ENCODE measurements around the gene POSTN. TPM values are rescaled to one million over a fixed set of nuclear protein-coding genes. Genes with fewer than 3 reads are reported as not detected.

The POSTN gene
- polyA plus RNA-seq, 1 donor (not counting 4 experiments of a cell fraction or from before 2014, with no cell fraction given): 13.4 TPM

- no peak for FAIRE-seq
- H3K4me2 ChIP-seq (ENCODE audit: control insufficient read depth, extremely low read depth, insufficient read depth, low read depth, low read length): no peak overlapping the region
- no peaks in the 10 kb centered on the region for H3K9me1 ChIP-seq (ENCODE audit: control insufficient read depth, extremely low read depth, insufficient read depth, low read length)
- DNase-seq (ENCODE audit: low read depth, low spot score): no peak
- H3K79me2 ChIP-seq (ENCODE audit: control insufficient read depth, insufficient read depth, low read length): no peaks in the 10 kb centered on the region
- TF ChIP-seq CTCF (optimal IDR thresholded peaks at IDR 0.05 in 1 of 3, IDR thresholded peaks at IDR 0.05 in 1 of 3, conservative IDR thresholded peaks at IDR 0.05 in 1 of 3; ENCODE audit: extremely low read depth in 1 of 3, insufficient read depth in 2 of 3, low read length in 3 of 3) (no peak), EZH2 (IDR thresholded peaks at IDR 0.05; ENCODE audit: low read length) (no peak)
- no peaks in the 10 kb centered on the region for H3K36me3 ChIP-seq (ENCODE audit: control insufficient read depth in 2 of 2, extremely low read depth in 1 of 2, insufficient read depth in 2 of 2, low read length in 2 of 2)
- no peak overlapping the region for H2AFZ ChIP-seq (ENCODE audit: control insufficient read depth, low read length)
- H3K4me3 ChIP-seq (ENCODE audit: control insufficient read depth in 2 of 3, extremely low read depth in 1 of 3, insufficient read depth in 2 of 3, low read depth in 1 of 3, low read length in 3 of 3): no peak overlapping the region
- no peak overlapping the region for H3K9ac ChIP-seq (ENCODE audit: control insufficient read depth, extremely low read depth, insufficient read depth, low read length)
- dilution Hi-C loops (cut with MboI; ENCODE audit: extremely low pct_ligation_motif_present, low sequenced_read_pairs): no loop called here
- no peaks in the 10 kb centered on the region for H4K20me1 ChIP-seq (ENCODE audit: control insufficient read depth, extremely low read depth, insufficient read depth, low read length)
- no peaks in the 10 kb centered on the region for H3K4me1 ChIP-seq (ENCODE audit: control insufficient read depth, extremely low read depth, insufficient read depth, low read length)
- H3K27ac ChIP-seq (ENCODE audit: control insufficient read depth, insufficient read depth, low read length): no peak overlapping the region
- peaks cover 5% of the 10 kb centered on the region for H3K9me3 ChIP-seq (ENCODE audit: control insufficient read depth, low read depth, low read length)
- H3K27me3 ChIP-seq (ENCODE audit: control insufficient read depth, extremely low read depth, insufficient read depth, low read length): no peaks in the 10 kb centered on the region
Observed at GRCh38 chr13:37529751-37530385, 68.7 kb downstream of the POSTN start.

GRCh38 chr13:37526710-37527473, 71.7 kb downstream of the POSTN start:
- DNase-seq (ENCODE audit: low read depth, low spot score): no peak
- dilution Hi-C loops (cut with MboI; ENCODE audit: extremely low pct_ligation_motif_present, low sequenced_read_pairs): no loop called here
- H4K20me1 ChIP-seq (ENCODE audit: control insufficient read depth, extremely low read depth, insufficient read depth, low read length): no peaks in the 10 kb centered on the region
- H3K4me1 ChIP-seq (ENCODE audit: control insufficient read depth, extremely low read depth, insufficient read depth, low read length): no peaks in the 10 kb centered on the region
- H3K4me2 ChIP-seq (ENCODE audit: control insufficient read depth, extremely low read depth, insufficient read depth, low read depth, low read length): no peak overlapping the region
- peaks cover 5% of the 10 kb centered on the region for H3K9me3 ChIP-seq (ENCODE audit: control insufficient read depth, low read depth, low read length)
- no peaks in the 10 kb centered on the region for H3K79me2 ChIP-seq (ENCODE audit: control insufficient read depth, insufficient read depth, low read length)
- no peak overlapping the region for H3K27ac ChIP-seq (ENCODE audit: control insufficient read depth, insufficient read depth, low read length)
- no peak overlapping the region for H3K9ac ChIP-seq (ENCODE audit: control insufficient read depth, extremely low read depth, insufficient read depth, low read length)
- H3K36me3 ChIP-seq (ENCODE audit: control insufficient read depth in 2 of 2, extremely low read depth in 1 of 2, insufficient read depth in 2 of 2, low read length in 2 of 2): no peaks in the 10 kb centered on the region
- H3K9me1 ChIP-seq (ENCODE audit: control insufficient read depth, extremely low read depth, insufficient read depth, low read length): no peaks in the 10 kb centered on the region
- no peak for TF ChIP-seq EZH2 (IDR thresholded peaks at IDR 0.05; ENCODE audit: low read length)
- no peak for TF ChIP-seq CTCF (optimal IDR thresholded peaks at IDR 0.05 in 1 of 3, IDR thresholded peaks at IDR 0.05 in 1 of 3, conservative IDR thresholded peaks at IDR 0.05 in 1 of 3; ENCODE audit: extremely low read depth in 1 of 3, insufficient read depth in 2 of 3, low read length in 3 of 3)
- H3K4me3 ChIP-seq (ENCODE audit: control insufficient read depth in 2 of 3, extremely low read depth in 1 of 3, insufficient read depth in 2 of 3, low read depth in 1 of 3, low read length in 3 of 3): no peak overlapping the region
- H2AFZ ChIP-seq (ENCODE audit: control insufficient read depth, low read length): no peak overlapping the region
- FAIRE-seq: no peak
- H3K27me3 ChIP-seq (ENCODE audit: control insufficient read depth, extremely low read depth, insufficient read depth, low read length): no peaks in the 10 kb centered on the region

Data from keratinocyte (primary cell).